Glutamatergic neuron (in vitro differentiated cells): ENCODE measurements around the gene STAT6. TPM values are rescaled to one million over a fixed set of nuclear protein-coding genes. Genes with fewer than 3 reads are reported as not detected.

Source experiments
- DNase-seq: peaks from one replicate; pipeline ENCODE4 v3.0.0; 2022
- H3K27ac Mint-ChIP-seq: one replicate; pipeline ENCODE4 v1.8.0; 2020; ENCODE audit warnings: mild to moderate bottlenecking, mixed read lengths, inconsistent platforms; ENCODE audit not compliant: unreplicated experiment
- H3K27me3 Mint-ChIP-seq: one replicate; pipeline ENCODE4 v1.8.0; 2020; ENCODE audit warnings: mild to moderate bottlenecking, moderate library complexity, mixed read lengths, inconsistent platforms; ENCODE audit not compliant: unreplicated experiment
- H3K36me3 Mint-ChIP-seq: one replicate; pipeline ENCODE4 v1.8.0; 2020; ENCODE audit warnings: mild to moderate bottlenecking, mixed read lengths, inconsistent platforms; ENCODE audit not compliant: unreplicated experiment
- H3K4me1 Mint-ChIP-seq: one replicate; pipeline ENCODE4 v1.8.0; 2020; ENCODE audit warnings: mild to moderate bottlenecking, low read depth, mixed read lengths, inconsistent platforms; ENCODE audit not compliant: unreplicated experiment
- H3K4me3 Mint-ChIP-seq: one replicate; pipeline ENCODE4 v1.8.0; 2020; ENCODE audit warnings: mild to moderate bottlenecking, mixed read lengths, inconsistent platforms; ENCODE audit not compliant: unreplicated experiment
- H3K9me3 Mint-ChIP-seq: one replicate; pipeline ENCODE4 v1.8.0; 2020; ENCODE audit warnings: mild to moderate bottlenecking, moderate library complexity, mixed read lengths, inconsistent platforms; ENCODE audit not compliant: unreplicated experiment
- total RNA-seq: library from RNA; stranded (reverse); fragmentation: NEBNext Ultra II Directional; extraction: Animal tissue kit (Norgen Biotek cat#: 25700); gene quantifications from one replicate; pipeline ENCODE4 v1.2.1, GENCODE V29; 2021; ENCODE audit not compliant: unreplicated experiment
- TF ChIP-seq, protein P1 (sequence below): fragments of 200-600 bp; sonication (generic); IDR thresholded peaks from one replicate; pipeline ENCODE4 v1.5.0; 2021; ENCODE audit not compliant: partially characterized antibody, unreplicated experiment

The STAT6 gene
- total RNA-seq, 1 donor from 2014 or later = 34.4 TPM

DNA sequence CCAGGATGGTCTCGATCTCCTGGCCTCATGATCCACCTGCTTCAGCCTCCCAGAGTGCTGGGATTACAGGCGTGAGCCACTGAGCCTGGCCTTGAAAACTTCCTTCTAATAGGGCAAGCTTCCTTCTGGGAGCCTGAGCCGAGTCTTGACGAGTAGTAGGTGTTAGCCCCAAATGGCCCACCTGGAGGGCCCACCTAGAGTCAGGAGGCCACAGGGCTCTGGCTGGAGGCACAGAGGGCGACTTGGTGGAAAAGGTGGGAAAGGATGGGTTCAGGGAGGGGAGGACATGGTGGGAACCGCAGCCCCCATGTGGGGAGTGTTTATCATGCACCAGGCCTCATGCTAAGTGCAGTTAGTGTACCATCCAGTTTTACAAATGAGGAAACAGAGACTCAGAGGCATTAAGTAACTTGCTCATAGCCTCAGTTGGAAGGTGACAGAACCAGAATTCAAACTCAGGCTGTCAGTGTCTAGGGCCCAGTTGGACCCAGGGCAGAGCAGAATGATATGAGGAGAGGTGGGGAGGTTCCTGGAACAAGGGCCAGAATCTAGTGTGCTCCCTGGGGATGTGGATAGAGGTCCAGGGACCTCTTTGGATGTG lies 39.3 kb upstream of the STAT6 start:
- peaks cover 6% of the 10 kb centered on the region for H3K4me1 Mint-ChIP-seq
- H3K27ac Mint-ChIP-seq = no peak overlapping the region
- peaks cover 2% of the 10 kb centered on the region for H3K27me3 Mint-ChIP-seq
- TF ChIP-seq, protein P1, sequence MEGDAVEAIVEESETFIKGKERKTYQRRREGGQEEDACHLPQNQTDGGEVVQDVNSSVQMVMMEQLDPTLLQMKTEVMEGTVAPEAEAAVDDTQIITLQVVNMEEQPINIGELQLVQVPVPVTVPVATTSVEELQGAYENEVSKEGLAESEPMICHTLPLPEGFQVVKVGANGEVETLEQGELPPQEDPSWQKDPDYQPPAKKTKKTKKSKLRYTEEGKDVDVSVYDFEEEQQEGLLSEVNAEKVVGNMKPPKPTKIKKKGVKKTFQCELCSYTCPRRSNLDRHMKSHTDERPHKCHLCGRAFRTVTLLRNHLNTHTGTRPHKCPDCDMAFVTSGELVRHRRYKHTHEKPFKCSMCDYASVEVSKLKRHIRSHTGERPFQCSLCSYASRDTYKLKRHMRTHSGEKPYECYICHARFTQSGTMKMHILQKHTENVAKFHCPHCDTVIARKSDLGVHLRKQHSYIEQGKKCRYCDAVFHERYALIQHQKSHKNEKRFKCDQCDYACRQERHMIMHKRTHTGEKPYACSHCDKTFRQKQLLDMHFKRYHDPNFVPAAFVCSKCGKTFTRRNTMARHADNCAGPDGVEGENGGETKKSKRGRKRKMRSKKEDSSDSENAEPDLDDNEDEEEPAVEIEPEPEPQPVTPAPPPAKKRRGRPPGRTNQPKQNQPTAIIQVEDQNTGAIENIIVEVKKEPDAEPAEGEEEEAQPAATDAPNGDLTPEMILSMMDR = no peak
- peaks cover 1% of the 10 kb centered on the region for H3K9me3 Mint-ChIP-seq
- H3K4me3 Mint-ChIP-seq = no peak overlapping the region
- H3K36me3 Mint-ChIP-seq = peaks cover 3% of the 10 kb centered on the region
- no peak for DNase-seq

DNA sequence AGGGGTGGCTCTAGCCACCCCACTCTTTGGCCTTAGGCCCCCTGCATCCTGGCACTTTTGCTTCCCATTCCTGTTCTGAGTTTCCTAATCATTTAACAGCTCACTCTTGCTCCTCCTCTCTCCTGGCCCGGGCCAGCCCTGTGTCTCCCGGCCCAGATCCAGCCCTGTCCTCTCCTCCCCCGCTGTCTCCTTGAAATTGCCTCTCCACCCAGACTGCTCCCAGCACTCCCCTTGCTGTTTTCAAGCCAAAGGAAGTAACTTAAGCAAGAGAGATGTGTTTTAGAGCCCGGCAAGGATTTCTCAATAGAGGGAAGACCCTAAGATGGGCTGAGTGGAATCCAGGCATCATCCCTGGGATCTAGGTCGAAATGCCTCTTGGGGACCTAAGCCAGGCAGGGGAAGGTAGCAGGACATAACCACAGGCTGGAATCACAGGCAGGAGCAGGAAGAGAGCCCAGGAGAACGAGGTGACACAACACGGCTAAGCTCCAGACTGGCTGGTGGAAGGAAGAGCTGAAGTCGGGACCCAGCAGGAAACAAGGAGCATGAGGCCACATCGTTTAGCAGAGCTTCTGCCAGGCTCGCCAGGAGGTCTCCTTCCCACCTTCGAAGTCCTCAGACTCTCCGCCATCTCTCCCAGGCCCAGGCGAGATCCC lies 38.2 kb upstream of the STAT6 start:
- H3K9me3 Mint-ChIP-seq = peaks cover 1% of the 10 kb centered on the region
- DNase-seq = no peak
- peaks cover 8% of the 10 kb centered on the region for H3K4me1 Mint-ChIP-seq
- peaks cover 5% of the 10 kb centered on the region for H3K36me3 Mint-ChIP-seq
- peaks cover 2% of the 10 kb centered on the region for H3K27me3 Mint-ChIP-seq
- TF ChIP-seq, protein P1 = no peak
- no peak overlapping the region for H3K27ac Mint-ChIP-seq
- peak overlapping the region; percentile 13 for H3K4me3 Mint-ChIP-seq

DNA sequence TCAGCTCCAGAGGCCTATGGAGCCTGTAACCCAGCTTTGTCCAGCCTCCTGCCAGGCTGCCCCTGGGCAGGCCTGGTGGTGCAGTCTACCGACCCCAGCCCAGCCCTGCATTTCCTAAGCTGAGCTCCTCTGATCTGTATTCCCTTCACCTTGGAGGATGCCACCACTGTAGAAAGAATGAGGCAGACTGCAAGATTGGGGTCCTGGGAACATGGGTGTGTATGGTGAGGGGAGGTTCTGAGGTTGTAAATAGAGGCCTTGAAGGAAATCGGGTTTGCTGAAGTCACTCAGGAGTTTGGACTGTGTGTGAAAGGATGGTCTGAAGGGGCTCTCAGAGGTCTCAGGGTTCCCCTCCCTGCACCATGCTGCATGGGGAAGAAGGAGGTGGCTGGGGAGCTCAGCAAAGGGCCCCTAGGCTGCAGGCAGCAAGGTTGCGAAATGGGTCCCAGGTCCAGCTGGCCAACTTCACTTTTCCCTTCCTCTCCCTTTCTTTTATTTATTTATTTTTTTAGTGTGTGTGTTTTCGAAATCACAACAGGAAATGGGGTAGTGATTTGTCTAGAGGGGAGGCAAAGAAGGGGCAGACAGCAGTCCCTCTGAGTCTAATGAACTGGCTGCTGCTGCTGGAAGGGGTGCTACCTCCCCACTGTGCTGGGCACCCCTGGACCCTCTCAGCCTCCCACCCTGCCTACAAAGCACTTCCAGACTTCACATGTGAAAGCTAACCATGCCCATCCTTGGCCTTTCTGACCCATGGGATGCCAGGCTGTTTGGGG lies 37.5 kb upstream of the STAT6 start:
- H3K4me3 Mint-ChIP-seq = no peak overlapping the region
- peaks cover 1% of the 10 kb centered on the region for H3K9me3 Mint-ChIP-seq
- no peak overlapping the region for H3K27ac Mint-ChIP-seq
- TF ChIP-seq, protein P1 = no peak
- peaks cover 5% of the 10 kb centered on the region for H3K36me3 Mint-ChIP-seq
- H3K4me1 Mint-ChIP-seq = peaks cover 8% of the 10 kb centered on the region
- peaks cover 2% of the 10 kb centered on the region for H3K27me3 Mint-ChIP-seq
- DNase-seq = no peak

DNA sequence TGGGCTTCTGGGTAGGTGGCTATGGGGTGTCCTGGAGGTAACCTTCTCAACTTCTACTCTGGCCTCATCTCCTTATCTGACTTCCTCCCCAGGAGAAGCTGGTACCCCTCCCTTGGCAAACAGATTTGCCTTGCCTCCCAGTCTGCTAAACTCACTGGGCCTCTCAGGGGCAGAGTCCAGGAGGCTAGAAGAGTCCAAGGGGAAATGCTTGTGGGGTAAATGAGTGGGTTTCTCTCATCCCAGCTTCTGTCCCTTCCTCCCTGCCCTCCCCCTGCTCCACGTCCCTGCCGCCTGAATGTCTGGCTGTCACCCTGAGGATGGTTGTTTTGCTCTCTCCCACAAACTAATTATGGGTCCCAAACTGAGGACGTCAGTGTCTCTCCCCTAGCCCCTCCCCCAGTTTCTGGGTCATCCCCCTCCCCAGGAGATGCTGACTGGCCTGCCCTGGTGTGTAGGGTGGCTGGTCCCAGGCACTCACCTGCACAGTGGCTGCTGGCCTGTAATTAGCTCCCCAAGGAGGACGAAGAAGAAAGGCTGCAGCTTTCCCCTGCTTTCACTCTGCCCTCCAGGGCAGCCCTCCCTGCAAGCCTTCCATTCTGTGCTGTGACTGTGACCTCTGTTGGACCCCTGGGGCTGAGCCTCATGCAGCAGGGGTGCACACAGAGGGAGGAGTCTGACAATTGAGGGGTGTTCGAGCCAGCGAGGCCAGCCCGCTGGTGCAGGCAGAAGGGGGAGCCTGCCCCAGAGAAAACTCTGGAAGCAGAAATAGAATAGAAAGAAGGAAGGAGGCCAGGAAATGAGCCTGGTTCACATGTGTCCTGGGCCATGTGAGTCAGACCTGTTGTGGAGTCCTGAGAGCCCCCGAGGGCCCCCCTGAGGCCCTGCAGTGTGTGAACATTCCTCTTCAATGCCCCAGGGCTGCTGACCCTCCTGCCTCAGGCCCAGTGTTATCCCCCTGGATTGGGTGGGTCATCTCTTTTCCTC lies 36.1 kb upstream of the STAT6 start, which contains the start of gene LRP1-AS:
Gene LRP1-AS, minus strand, starts transcription at position 659 of the 984 bp plus-strand sequence.
- Mint-ChIP-seq H3K4me1 (peaks cover 8% of the 10 kb centered on the region), H3K36me3 (peaks cover 5% of the 10 kb centered on the region), H3K27me3 (peaks cover 2% of the 10 kb centered on the region), H3K27ac (no peak within 1 kb of the TSS), H3K4me3 (no peak within 1 kb of the TSS), H3K9me3 (peaks cover 1% of the 10 kb centered on the region)
- no peak for DNase-seq
- TF ChIP-seq, protein P1 = no peak
